H1 (cell line): ENCODE data around the gene DUSP3. TPM values are rescaled to one million over a fixed set of nuclear protein-coding genes. Genes with fewer than 3 reads are reported as not detected.

ENCODE experiments used
- BRCA1 ChIP-seq: IDR thresholded peaks from 2 replicates; pipeline ENCODE4 v1.6.1; 2012; ENCODE audit warnings: low read depth, low read length, improper control_type of control experiment
- CHD1 ChIP-seq: IDR thresholded peaks from 2 replicates; pipeline ENCODE4 v1.6.1; 2012; ENCODE audit warnings: low read depth, low read length, improper control_type of control experiment
- CREB1 ChIP-seq: IDR thresholded peaks from 2 replicates; pipeline ENCODE4 v1.6.1; 2012; ENCODE audit warnings: inconsistent platforms
- CTCF ChIP-seq, 3 experiments: IDR thresholded peaks; 1 replicate in 2 of 3; 2 replicates in 1 of 3; pipeline versions ENCODE4 v1.5.1 to v1.6.1; 2011; ENCODE audit warnings: low read length in 3 of 3, mild to moderate bottlenecking in 3 of 3, inconsistent platforms in 2 of 3, low read depth in 1 of 3, moderate library complexity in 1 of 3; ENCODE audit not compliant: insufficient read depth in 1 of 3; ENCODE audit errors: control extremely low read depth in 1 of 3
- GABPA ChIP-seq: IDR thresholded peaks from 2 replicates; pipeline ENCODE4 v1.6.1; 2011; ENCODE audit warnings: mild to moderate bottlenecking, low read length, moderate library complexity, borderline replicate concordance; ENCODE audit not compliant: insufficient read depth
- JUND ChIP-seq: IDR thresholded peaks from 2 replicates; pipeline ENCODE4 v1.6.1; 2011; ENCODE audit warnings: mild to moderate bottlenecking, improper control_type of control experiment, low read length
- KDM1A ChIP-seq: fragments of 200-600, 300-600 bp; sonication (generic); IDR thresholded peaks from 2 replicates; pipeline ENCODE4 v1.7.1; 2016; ENCODE audit warnings: mild to moderate bottlenecking, low read length, borderline replicate concordance
- KDM4A ChIP-seq: IDR thresholded peaks from one replicate; pipeline ENCODE4 v1.7.1; 2012; ENCODE audit warnings: low read depth, mild to moderate bottlenecking, moderate library complexity, low read length, inconsistent platforms; ENCODE audit not compliant: severe bottlenecking
- MAFK ChIP-seq: IDR thresholded peaks from 2 replicates; pipeline ENCODE4 v1.6.1; 2012; ENCODE audit warnings: low read depth, mild to moderate bottlenecking, improper control_type of control experiment, low read length
- NANOG ChIP-seq: IDR thresholded peaks from 2 replicates; pipeline ENCODE4 v1.6.1; 2011; ENCODE audit warnings: low read length, low read depth, mild to moderate bottlenecking, inconsistent platforms; ENCODE audit not compliant: insufficient read depth, poor library complexity, severe bottlenecking
- NRF1 ChIP-seq: IDR thresholded peaks from 2 replicates; pipeline ENCODE4 v1.6.1; 2011; ENCODE audit warnings: mild to moderate bottlenecking, low read depth, low read length, improper control_type of control experiment
- PHF8 ChIP-seq: fragments of 200-600 bp; sonication (generic); conservative IDR thresholded peaks from 2 replicates; pipeline ENCODE4 v1.7.1; 2012; ENCODE audit warnings: low read depth, mild to moderate bottlenecking, inconsistent platforms, low read length, moderate library complexity
- RAD21 ChIP-seq, 2 experiments: IDR thresholded peaks in 1 of 2; conservative IDR thresholded peaks in 1 of 2; 2 replicates each; pipeline ENCODE4 v1.6.1; 2011; ENCODE audit warnings: low read depth in 2 of 2, low read length in 2 of 2, improper control_type of control experiment in 1 of 2, inconsistent platforms in 1 of 2, mild to moderate bottlenecking in 1 of 2, moderate library complexity in 1 of 2
- RFX5 ChIP-seq: IDR thresholded peaks from 2 replicates; pipeline ENCODE4 v1.6.1; 2011; ENCODE audit warnings: low read depth, low read length, improper control_type of control experiment, borderline replicate concordance
- RNF2 ChIP-seq: fragments of 200-900, 300-1000 bp; sonication (generic); IDR thresholded peaks from 2 replicates; pipeline ENCODE4 v1.7.1; 2016; ENCODE audit warnings: borderline replicate concordance, low read depth, mild to moderate bottlenecking, antibody characterized with exemption, low read length; ENCODE audit not compliant: poor library complexity, severe bottlenecking; ENCODE audit errors: missing control alignments
- SIN3A ChIP-seq, 2 experiments: IDR thresholded peaks in 1 of 2; conservative IDR thresholded peaks in 1 of 2; 2 replicates each; pipeline ENCODE4 v1.6.1; 2011 to 2012; ENCODE audit warnings: low read length in 2 of 2, improper control_type of control experiment in 1 of 2, low read depth in 1 of 2, mild to moderate bottlenecking in 1 of 2
- SIRT6 ChIP-seq: IDR thresholded peaks from one replicate; pipeline ENCODE4 v1.7.1; 2012; ENCODE audit warnings: low read length, inconsistent platforms
- SP1 ChIP-seq: IDR thresholded peaks from 2 replicates; pipeline ENCODE4 v1.6.1; 2011; ENCODE audit warnings: low read depth, low read length
- TBP ChIP-seq: IDR thresholded peaks from 2 replicates; pipeline ENCODE4 v1.6.1; 2011; ENCODE audit warnings: low read depth, low read length, improper control_type of control experiment
- YY1 ChIP-seq: IDR thresholded peaks from 2 replicates; pipeline ENCODE4 v1.6.1; 2011; ENCODE audit warnings: low read depth, mild to moderate bottlenecking, low read length
- ZNF274 ChIP-seq: IDR thresholded peaks from 2 replicates; pipeline ENCODE4 v1.7.0; 2012; ENCODE audit warnings: low read length, borderline replicate concordance; ENCODE audit errors: extremely low read depth
- polyA plus RNA-seq, 7 experiments: library from polyadenylated mRNA; depleted of rRNA in 3 of 7; stranded (reverse) in 5 of 7; unstranded in 2 of 7; fragments of >200 nt in 5 of 7; fragments of 200-250 nt in 2 of 7; gene quantifications; 1 replicate in 5 of 7; 2 replicates in 1 of 7; 4 replicates in 1 of 7; pipeline versions ENCODE4 v1.2.1 to v1.2.3, GENCODE V29; 2011 to 2013; ENCODE audit warnings: missing spikeins in 2 of 7, mixed read lengths in 2 of 7
- total RNA-seq: library from RNA; stranded (reverse); fragmentation: NEBNext Ultra II Directional; extraction: Animal tissue kit (Norgen Biotek cat#: 25700); gene quantifications from 2 replicates; pipeline ENCODE4 v1.2.1, GENCODE V29; 2021

The DUSP3 gene
- total and polyA plus RNA-seq, 2 of the 8 experiments (the other 6 are each of a cell fraction or from before 2014, with no cell fraction given): 15.1 to 21.2 TPM

GRCh38 chr17:43760254-43760852, 18.4 kb downstream of the DUSP3 start (continued):
- TF ChIP-seq TBP (no peak; the same call in 1 of the 2 replicates), SIRT6 (no peak), SP1 (no peak), CTCF (IDR thresholded peaks at IDR 0.05; ENCODE audit: control extremely low read depth in 1 of 3, insufficient read depth in 1 of 3, low read depth in 1 of 3, low read length in 3 of 3) (peak; percentile 100), RNF2 (no peak), RAD21 (IDR thresholded peaks at IDR 0.05 in 1 of 2, conservative IDR thresholded peaks at IDR 0.05 in 1 of 2; ENCODE audit: low read depth in 2 of 2, low read length in 2 of 2) (peak; percentile 100), JUND (peak; percentile 51; the same call in 1 of the 2 replicates), GABPA (no peak), MAFK (0 out of 2 replicates have a peak, but pooled peaks have one; percentile 16), CREB1 (0 out of 2 replicates have a peak, but pooled peaks have one; percentile 30), BRCA1 (peak; percentile 47; the same call in 1 of the 2 replicates), ZNF274 (no peak), CHD1 (no peak), SIN3A (conservative IDR thresholded peaks at IDR 0.05 in 1 of 2, IDR thresholded peaks at IDR 0.05 in 1 of 2; ENCODE audit: low read depth in 1 of 2, low read length in 2 of 2) (0 out of 4 replicates have a peak, but pooled peaks of 1 of the 2 experiments have one; percentile 76), YY1 (peak; percentile 65; the same call in 1 of the 2 replicates), KDM4A (no peak), RFX5 (no peak), KDM1A (no peak), NANOG (peak; percentile 21), NRF1 (no peak), PHF8 (no peak)
